RWPE2 (cell line): ENCODE results near the gene FECH.
A peak's percentile ranks its signal among the peaks of the same experiment; 100 is the strongest.

ENCODE experiments used
- ATAC-seq: fragments of 200-7000 bp; cut with Tn5 transposase; 3 replicates; pipeline ENCODE4 v1.9.1; 2021; ENCODE audit warnings: low read depth
- DNase-seq: peaks from one replicate; pipeline ENCODE4 v3.0.0-alpha.2; 2020; ENCODE audit warnings: low spot score
- H3K27ac ChIP-seq: fragments of 450-650 bp; 2 replicates; pipeline ENCODE4 v1.5.1; 2017; ENCODE audit warnings: mild to moderate bottlenecking; ENCODE audit not compliant: poor library complexity, severe bottlenecking
- H3K27me3 ChIP-seq: fragments of 250-450 bp; sonication (Bioruptor Pico); 2 replicates; pipeline ENCODE4 v1.5.1; 2021; ENCODE audit warnings: mild to moderate bottlenecking, moderate library complexity; ENCODE audit not compliant: insufficient read depth, poor library complexity, severe bottlenecking
- H3K36me3 ChIP-seq: fragments of 250-450 bp; sonication (Bioruptor Pico); 2 replicates; pipeline ENCODE4 v1.5.1; 2020; ENCODE audit warnings: low read depth, mild to moderate bottlenecking, moderate library complexity
- H3K4me1 ChIP-seq: fragments of 250-450 bp; sonication (Bioruptor Pico); 2 replicates; pipeline ENCODE4 v1.5.1; 2021; ENCODE audit warnings: mild to moderate bottlenecking, moderate library complexity; ENCODE audit not compliant: insufficient read depth, poor library complexity, severe bottlenecking
- H3K4me3 ChIP-seq: fragments of 250-450 bp; sonication (Bioruptor Pico); 2 replicates; pipeline ENCODE4 v1.5.1; 2021; ENCODE audit warnings: mild to moderate bottlenecking, moderate library complexity; ENCODE audit not compliant: severe bottlenecking
- H3K9me3 ChIP-seq: fragments of 250-450 bp; sonication (Bioruptor Pico); 2 replicates; pipeline ENCODE4 v1.5.1; 2021; ENCODE audit warnings: mild to moderate bottlenecking, moderate library complexity; ENCODE audit not compliant: severe bottlenecking
- TF ChIP-seq, protein P1 (sequence below): fragments of 450-650 bp; IDR thresholded peaks from one replicate; pipeline ENCODE4 v1.5.1; 2017; ENCODE audit warnings: mild to moderate bottlenecking, moderate library complexity; ENCODE audit not compliant: poor library complexity, severe bottlenecking

Gene FECH

DNA sequence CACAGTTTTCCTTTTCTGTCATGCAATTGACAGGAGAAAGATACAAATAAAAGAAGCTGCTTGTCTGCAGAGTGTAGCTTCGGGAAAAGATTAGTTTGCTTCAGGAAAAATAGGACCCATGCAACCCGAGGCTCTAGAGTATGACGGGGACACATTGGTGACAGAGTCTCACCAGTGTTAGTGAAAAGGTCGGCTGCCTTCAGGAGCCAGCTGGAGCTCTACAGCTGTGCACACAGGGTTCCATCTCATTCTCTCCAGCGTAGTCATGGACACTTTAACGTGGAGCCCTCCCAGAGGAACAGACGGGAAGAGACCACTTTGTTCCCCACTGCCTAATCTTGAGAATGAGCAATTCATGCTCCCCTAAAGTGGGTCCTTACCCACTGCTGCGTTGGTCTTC lies 42.9 kb downstream of the FECH start:
- Histone ChIP-seq H3K4me1 (no peaks in the 10 kb centered on the region), H3K36me3 (no peaks in the 10 kb centered on the region), H3K4me3 (no peak overlapping the region), H3K9me3 (no peaks in the 10 kb centered on the region), H3K27me3 (no peaks in the 10 kb centered on the region), H3K27ac (no peak overlapping the region)
- DNase-seq = no peak
- no peak for ATAC-seq
- TF ChIP-seq, protein P1, sequence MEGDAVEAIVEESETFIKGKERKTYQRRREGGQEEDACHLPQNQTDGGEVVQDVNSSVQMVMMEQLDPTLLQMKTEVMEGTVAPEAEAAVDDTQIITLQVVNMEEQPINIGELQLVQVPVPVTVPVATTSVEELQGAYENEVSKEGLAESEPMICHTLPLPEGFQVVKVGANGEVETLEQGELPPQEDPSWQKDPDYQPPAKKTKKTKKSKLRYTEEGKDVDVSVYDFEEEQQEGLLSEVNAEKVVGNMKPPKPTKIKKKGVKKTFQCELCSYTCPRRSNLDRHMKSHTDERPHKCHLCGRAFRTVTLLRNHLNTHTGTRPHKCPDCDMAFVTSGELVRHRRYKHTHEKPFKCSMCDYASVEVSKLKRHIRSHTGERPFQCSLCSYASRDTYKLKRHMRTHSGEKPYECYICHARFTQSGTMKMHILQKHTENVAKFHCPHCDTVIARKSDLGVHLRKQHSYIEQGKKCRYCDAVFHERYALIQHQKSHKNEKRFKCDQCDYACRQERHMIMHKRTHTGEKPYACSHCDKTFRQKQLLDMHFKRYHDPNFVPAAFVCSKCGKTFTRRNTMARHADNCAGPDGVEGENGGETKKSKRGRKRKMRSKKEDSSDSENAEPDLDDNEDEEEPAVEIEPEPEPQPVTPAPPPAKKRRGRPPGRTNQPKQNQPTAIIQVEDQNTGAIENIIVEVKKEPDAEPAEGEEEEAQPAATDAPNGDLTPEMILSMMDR = no peak

DNA sequence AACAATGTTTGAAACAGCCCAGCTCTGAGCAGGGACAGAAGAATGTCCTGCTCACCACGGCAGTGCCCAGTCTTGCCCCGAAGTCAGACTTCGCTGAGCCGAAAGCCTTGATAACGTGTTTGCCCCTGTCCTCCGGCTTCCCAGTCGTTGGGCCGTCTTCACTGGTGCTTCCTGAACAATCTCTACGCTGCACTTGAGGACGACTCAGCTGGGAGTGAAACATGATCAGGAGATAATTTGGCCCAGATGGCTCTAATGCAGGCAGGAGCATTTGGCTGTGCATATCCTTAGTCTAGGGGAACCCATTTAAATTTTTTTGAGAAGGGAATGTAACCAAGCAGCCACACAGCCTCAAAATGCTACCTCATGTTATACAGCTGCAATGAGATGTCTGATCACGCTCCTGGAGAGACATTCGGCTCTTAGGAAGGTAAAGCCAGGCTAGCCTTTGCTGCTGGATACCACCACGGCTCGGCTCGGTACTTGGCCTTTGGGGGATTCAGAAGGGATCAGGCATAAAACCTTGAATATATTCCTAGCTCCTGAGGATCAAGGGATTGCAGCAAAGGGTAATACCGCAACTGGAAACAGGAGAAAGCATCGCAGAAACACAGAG lies 43.6 kb downstream of the FECH start:
- H3K4me3 ChIP-seq = no peak overlapping the region
- H3K27ac ChIP-seq = no peak overlapping the region
- ATAC-seq = no peak

DNA sequence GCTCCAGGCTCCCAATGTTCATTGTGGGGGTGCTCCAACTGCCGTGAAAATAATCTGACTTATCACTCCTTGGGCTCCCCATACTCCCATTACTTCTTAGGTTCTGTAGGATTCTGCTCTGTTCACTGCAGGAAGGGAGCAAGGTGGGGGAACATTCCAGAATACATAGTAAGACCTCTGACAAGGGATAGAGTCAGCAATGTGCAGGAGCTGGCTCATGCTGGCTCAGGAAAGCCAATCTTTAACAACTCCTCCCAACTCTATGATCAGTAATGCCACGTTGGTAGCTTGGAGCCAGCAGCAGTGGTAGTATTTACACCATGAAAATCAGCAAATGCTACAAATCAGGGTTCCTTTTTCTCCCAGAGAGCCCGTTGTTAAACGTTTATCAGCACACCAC lies 44.4 kb downstream of the FECH start:
- Histone ChIP-seq H3K27me3 (no peaks in the 10 kb centered on the region), H3K9me3 (no peaks in the 10 kb centered on the region), H3K4me3 (no peak overlapping the region), H3K36me3 (no peaks in the 10 kb centered on the region), H3K27ac (no peak overlapping the region), H3K4me1 (no peaks in the 10 kb centered on the region)
- TF ChIP-seq, protein P1 = no peak
- no peak for DNase-seq
- peak; percentile 80 for ATAC-seq

More for the DNA sequence above, 43.6 kb downstream of the FECH start:
- Histone ChIP-seq H3K36me3 (no peaks in the 10 kb centered on the region), H3K27me3 (no peaks in the 10 kb centered on the region), H3K9me3 (no peaks in the 10 kb centered on the region), H3K4me1 (no peaks in the 10 kb centered on the region)
- no peak for DNase-seq
- TF ChIP-seq, protein P1 = no peak

DNA sequence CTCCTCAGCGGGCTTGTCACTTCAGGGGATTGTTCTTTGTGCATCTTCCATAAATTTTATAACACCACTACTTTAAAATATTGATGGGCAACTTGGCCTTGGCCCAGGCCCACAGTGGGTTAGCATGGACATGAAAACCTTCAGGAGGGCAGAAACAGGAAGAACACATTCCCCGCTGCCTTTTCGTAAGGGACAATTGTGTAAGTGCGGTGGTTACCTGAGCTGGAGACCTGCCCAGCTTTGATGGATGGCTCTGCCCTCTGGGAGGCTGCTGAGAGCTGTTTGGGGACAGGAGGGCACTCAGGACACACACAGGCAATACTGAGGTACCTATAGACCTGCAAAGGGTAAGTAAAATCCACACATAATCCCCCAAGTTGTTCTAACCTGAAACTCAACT lies 46.8 kb downstream of the FECH start:
- no peak for DNase-seq
- H3K4me1 ChIP-seq = no peaks in the 10 kb centered on the region
- no peak for ATAC-seq
- H3K27ac ChIP-seq = no peak overlapping the region
- H3K4me3 ChIP-seq = no peak overlapping the region
- no peaks in the 10 kb centered on the region for H3K36me3 ChIP-seq
- no peaks in the 10 kb centered on the region for H3K27me3 ChIP-seq
- TF ChIP-seq, protein P1 = no peak
- H3K9me3 ChIP-seq = no peaks in the 10 kb centered on the region

DNA sequence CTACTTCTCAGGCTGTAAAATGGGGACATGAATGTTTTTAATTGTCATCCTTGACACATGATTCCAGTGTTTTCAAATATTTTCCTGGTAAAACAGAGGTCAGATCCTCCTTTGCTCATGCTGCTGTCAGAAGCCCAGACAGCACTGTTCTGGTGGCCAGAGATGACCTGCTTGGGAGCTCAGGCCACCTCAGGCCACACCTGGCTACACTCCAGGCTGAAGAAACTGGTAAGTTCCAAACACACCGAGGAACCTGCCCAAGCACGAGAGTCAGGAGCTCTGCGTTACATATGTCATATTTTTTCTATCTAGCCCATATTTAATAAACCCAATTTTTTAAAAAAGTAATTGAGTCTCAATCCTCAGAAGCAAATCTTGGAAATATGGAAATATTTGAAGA lies 47.9 kb downstream of the FECH start:
- TF ChIP-seq, protein P1 = no peak
- H3K4me3 ChIP-seq = no peak overlapping the region
- no peak overlapping the region for H3K27ac ChIP-seq
- H3K27me3 ChIP-seq = no peaks in the 10 kb centered on the region
- H3K9me3 ChIP-seq = no peaks in the 10 kb centered on the region
- no peak for ATAC-seq
- no peaks in the 10 kb centered on the region for H3K4me1 ChIP-seq
- DNase-seq = no peak
- H3K36me3 ChIP-seq = no peaks in the 10 kb centered on the region
